GM21515 (cell line): ENCODE results near the gene AFAP1L2.
"Not testable (repeated sequence)": the region's sequence is repeated elsewhere in the genome, so short reads cannot be mapped to it uniquely, and the experiment has no call there.

Source experiments
- ATAC-seq: cut with Tn5 transposase; IDR thresholded peaks from one replicate; pipeline ENCODE4 v1.9.1; 2021; ENCODE audit not compliant: unreplicated experiment

Gene AFAP1L2

DNA sequence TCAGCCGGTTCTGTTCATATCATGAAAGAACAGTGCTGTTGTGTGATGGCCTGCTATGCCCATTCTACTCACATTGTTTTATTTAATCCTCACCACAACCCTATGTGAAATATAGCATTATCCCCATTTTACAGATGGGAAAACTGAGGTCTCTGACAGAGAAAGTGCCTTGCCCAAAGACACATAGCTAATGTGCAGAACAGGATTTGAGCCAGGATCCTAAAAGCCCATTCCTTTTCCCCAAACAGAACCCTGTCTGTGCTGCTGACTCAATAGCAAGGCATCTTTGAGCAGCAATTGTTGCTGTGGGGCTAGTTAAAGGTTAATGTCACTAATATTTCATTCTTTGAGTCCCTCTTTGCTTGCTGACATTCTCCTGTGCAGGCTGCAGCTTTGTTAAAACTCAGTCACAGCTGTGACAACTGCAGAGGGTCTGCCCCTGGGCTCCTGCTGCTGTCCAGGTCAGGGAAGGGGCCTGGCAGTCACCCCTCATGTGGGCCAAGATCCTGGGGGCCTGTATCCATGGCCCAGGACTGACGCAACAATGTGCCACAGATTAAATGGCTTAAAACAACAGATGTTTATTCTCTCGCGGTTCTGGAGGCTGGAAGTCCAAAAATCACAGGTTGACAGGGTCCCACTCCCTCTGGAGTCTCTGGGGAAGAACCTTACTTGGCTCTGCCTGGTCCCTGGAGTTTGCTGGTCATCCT is 40.4 kb downstream of the AFAP1L2 start:
- ATAC-seq: no peak

DNA sequence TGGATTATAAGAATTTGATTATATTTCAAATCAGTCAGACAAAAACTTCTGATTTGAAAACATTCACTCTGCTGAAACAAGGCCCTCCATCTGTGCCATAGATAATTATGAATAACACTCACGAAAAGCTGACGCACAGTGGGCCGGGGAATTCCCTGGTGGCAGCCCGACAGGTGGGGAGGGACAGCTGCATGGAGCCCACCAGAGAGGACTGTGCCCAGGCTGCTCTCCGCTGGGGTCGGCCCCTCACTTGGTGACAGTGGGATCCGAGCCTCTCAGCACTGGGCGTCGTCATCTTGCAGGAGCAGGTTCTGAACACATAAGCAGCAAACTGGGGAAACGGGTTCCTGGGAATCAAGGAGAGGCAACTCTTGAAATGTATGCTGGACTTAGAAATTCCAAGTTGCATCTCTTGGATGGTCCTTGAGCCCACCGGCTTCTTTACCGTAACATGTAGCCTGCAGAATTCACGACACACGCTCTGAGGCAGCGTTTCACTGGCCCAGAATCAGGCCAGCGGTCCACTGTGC is 41.4 kb downstream of the AFAP1L2 start:
- ATAC-seq: no peak

GRCh38 chr10:114359953-114360345 is 44.4 kb downstream of the AFAP1L2 start:
- ATAC-seq: no peak

- ATAC-seq: no peak
These were observed 45.0 kb downstream of the AFAP1L2 start for GRCh38 chr10:114359041-114359952.

DNA sequence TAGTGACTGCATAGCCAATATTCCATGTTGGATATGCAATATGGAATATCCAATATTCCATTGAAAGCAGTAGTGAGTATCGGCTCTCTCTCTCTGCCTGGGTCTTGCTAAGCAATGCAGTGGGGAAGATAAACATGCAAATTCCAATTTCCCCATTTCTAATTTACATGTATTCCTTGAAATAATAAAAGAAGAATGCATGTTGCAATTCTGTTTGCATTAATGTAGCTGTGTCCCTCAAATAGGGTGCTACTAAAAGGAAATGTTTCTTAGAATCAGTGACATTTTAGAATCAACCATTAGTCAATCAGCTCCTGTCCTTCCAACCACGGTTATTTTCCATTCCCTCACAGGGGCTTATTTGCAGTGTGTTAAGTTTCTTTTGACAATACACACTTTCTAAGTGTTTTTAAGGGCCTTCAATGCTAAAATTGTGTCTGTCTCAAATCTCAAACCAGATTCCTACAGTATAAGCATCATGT is 46.7 kb downstream of the AFAP1L2 start:
- no peak for ATAC-seq

DNA sequence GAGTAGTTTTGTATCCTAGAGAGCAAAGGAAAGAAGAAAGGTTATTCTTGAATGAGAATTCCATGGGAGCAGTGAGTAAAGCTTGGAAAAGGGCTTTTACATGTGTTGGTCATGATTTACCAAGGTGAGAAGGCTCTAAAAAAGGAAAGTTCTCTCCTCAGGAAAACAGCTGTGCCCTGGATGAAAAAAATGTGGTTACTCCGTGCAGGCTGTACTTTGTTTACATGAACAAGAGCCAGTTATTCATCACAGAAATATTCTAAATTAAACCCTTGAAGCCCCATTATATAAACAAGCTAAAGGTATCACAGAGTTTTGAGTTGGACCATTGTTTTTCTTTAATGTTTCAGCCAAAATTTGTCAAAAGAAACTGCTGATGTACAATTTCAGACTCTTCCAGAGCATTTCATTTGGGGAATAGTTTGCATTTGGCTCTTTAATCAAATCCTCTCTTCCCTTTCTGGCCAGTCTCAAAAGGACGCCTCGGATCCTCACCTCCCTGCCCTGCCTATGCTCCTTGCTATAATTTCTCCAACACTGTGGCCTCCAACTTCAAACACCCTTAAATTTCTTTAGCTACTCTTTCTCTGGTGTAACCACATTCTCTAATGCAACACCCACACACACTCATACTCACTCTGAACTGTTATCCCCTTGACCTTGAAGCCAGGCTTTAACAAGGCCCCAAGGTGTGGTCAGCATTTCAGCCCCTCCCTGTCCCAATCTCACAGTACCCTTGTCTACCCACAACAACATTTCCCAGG is 47.4 kb downstream of the AFAP1L2 start:
- no peak for ATAC-seq

DNA sequence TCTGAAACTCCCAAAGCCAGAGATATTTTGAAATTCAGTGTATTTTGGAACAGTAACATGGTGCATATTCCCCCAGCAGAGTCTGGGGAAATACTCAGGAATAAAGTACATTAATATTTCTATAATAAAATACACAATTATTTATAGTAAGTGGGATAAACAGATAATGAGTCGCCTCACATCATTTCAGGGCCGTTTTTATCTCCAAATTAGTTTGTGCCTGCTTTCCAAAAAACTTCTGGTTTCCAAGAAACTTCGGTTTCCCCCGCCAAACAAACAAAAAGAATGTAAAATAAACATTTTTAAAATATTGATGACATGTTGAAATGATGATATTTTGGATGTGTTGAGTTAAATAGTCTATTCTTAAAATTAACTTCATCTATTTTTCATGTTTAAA is 48.2 kb downstream of the AFAP1L2 start:
- no peak for ATAC-seq

DNA sequence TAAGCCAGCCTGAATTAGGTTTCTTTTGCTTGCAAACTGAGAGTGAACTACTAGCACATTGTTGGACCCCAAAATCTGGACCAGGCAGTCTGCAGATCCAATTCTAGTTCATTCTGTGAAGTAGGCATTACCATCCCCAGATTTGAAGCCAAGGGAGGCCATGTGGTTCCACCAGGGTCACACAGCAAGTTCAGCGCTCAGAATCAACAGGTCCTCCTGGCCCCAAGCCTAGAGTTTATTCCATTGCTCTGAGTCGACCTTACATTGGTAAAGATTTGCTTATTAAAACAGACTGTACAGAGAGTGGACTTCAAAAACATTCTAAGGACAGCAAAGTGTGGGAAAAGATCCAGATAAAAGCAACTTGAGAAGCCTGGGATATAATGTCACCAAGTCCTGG is 50.9 kb downstream of the AFAP1L2 start:
- no peak for ATAC-seq

DNA sequence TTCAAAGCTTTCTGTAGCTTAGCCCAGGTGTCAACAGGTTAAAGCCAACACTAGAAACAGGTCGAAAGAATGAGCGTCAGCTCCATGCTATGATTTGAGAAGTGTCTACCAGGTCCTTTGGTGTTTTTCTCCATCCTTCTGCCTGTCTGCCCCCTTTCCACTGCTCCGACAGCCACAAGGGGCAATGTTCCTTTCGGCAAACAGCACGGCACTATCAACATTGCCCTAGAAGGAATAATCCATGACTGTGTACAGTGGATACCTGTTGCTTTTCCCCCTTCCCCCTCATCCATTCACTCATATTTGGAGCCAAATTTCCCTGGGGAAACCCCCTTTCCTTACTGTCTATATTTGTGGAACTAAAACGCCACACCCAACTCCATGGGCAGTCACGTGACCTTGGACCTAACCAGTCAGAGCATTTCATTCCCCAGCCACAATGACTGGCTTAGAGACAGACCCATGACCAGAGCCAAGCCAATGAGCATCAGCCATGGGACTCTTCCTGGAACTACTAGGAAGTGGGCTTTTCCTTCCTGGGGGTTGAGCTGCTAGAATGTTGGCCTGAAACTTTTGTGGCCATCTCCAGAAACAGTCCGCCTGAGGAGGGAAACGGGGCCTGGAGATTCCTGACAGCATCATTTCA is 51.5 kb downstream of the AFAP1L2 start:
- no peak for ATAC-seq

- no peak for ATAC-seq
These were observed 53.6 kb downstream of the AFAP1L2 start for GRCh38 chr10:114350751-114351150.

DNA sequence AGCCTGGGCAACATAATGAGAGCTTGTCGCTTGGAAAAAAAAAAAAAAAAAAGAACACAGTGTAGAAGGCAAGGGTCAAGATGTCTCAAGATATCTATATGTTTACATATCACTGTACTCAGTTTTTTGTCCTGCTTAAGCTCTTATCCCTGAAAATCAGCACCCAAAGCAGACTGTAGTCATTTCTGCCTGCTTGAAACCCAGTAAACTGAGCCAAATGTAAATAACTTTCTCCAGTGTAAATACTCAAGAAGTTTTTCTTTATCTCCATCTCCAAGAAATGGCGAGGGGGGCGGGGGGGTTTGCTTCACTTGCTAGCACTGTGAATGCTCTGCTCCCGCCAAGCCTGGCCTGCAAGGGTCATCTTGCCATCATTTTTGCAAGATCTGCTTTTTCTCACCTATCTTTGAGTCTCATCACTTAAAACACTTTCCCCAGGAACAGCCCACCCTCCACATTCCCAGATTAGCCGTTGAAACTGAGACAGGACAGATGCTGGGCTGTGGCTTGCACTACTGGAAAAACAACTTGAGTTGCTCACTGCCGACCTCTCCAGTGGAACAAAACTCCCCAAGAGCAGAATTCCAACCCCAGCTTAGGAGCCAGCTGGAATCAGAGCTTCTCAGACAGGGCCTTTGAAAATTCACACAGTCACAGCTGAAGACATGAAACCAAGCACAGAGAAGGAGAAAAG is 54.6 kb downstream of the AFAP1L2 start:
- ATAC-seq: no peak

GRCh38 chr10:114349071-114349470 is 55.2 kb downstream of the AFAP1L2 start:
- ATAC-seq: not testable (repeated sequence)

DNA sequence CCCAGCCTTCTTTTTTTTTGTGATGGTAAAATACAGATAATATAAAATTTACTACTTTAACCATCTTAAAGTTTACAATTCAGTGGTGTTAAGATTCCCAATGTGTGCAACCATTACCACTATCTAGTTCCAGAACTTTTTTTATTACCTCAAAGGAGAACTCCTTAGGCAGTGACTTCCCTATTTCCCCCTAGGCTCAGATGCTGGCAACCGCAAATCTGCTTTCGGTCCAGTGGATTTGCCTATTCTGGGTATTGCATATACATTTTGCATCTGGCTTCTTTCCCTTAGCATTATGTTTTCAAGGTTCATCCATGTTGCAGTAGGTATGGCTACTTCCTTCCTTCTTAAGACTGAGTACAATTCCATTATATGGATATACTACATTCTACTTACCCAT is 56.5 kb downstream of the AFAP1L2 start:
- no peak for ATAC-seq

DNA sequence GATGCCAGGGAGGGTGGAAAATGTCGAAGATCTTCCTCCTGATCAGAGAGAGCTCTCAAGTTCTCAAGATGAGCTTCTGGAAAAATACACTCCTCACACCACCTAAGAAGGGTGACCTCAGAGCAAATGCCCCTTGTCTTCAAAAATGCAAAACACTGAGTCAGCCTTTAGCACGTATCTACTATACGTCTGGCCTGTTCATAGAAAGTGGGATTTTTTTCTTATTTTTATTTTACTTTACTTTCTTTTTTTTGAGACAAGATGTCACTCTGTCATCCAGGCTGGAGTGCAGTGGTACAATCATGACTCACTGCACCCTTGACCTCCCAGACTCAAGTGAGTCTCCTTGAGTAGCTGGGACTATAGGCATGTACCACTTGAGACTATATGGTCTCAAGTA is 57.1 kb downstream of the AFAP1L2 start:
- no peak for ATAC-seq

GRCh38 chr10:114346176-114347031 is 57.9 kb downstream of the AFAP1L2 start:
- ATAC-seq: no peak

DNA sequence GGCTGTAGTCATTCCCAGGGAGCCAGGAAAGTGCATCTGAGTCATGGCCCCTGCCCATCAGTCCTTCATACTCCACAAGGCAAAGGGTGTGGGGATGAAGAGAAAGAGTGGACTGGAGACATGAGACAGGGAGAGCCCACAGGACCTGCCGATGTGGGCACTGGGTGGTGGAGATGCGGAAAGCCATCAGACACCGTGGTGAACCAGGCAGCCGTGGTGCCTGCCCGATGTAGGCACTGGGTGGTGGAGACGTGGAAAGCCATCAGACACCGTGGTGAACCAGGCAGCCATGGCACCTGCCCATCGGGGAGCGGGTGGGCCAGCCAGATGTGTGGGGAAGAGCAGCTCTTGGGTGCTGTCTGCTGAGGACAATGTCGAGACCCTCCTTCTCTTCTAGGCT is 58.6 kb downstream of the AFAP1L2 start:
- ATAC-seq: no peak

DNA sequence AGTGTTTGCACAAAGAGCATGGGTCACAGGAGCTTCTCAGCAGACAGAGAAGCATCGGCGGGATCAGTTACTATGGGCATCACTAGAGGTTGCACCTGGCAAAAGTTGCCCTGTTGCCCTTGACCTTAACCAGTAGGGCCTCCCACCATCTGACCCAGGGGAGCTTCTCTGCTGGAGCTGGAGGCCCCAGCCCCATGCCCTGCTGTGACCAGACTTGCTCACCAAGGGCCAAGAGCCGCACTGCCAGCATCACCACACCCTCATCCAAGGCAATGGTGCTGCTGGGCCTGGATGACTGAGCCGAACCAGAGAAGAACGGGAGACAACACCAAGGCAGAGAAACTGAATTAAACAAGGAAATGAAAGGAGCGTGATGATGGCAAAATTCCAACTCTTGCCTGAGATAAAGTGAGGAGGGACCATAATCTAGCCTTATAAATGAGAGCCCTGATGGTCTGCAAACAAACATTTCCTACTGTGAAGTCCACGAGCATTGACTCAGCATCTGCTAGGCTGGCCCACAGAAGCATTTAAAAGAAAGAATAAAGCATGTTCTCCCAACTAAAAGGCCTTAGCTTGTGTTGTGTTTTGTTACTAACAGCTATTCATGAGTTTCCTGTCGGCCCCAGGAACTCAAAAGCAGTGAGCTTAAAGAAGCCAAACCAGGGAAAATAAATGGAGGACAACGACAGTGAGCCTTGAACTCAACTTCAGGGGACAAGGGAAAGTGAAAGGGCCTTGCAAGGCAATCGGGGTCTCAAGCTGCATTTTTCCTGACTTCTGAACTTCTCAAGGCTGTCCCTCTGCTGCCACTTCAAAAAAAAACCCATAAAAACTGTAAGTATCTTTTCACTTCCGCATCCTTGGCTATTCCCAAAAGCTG is 60.4 kb downstream of the AFAP1L2 start:
- no peak for ATAC-seq

DNA sequence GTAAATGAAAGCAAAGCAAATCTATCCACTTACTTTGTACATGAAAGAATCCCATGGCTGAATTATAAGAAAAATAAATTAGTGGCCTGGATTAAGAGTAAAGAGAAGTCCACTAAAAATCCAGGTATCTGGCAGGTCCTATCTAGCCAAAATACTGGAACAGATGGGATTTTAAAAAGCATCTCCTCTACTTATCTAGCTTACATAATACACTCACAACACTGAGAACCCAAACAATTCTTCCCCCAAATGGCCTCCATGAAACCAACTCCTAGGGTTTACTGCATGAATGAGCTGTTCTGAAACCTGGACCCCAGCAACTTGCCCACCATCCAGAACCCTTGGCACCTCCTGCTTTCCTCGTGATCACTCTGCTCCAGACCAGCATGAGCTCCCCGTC is 61.3 kb downstream of the AFAP1L2 start:
- no peak for ATAC-seq
